SK-N-SH (cell line): Measurements from ENCODE around the gene ZFP36L1.

ENCODE experiments used
- ELF1 ChIP-seq: IDR thresholded peaks from 2 replicates; pipeline ENCODE4 v1.4.0; 2012
- POLR2AphosphoS5 ChIP-seq: IDR thresholded peaks from 2 replicates; pipeline ENCODE4 v1.6.1; 2012; ENCODE audit warnings: low read depth, low read length
- RAD21 ChIP-seq: IDR thresholded peaks from 2 replicates; pipeline ENCODE4 v1.6.1; 2012; ENCODE audit warnings: mild to moderate bottlenecking, low read length
- RFX5 ChIP-seq: IDR thresholded peaks from 2 replicates; pipeline ENCODE4 v1.6.1; 2012; ENCODE audit warnings: mild to moderate bottlenecking, improper control_type of control experiment, low read length
- SIN3A ChIP-seq: IDR thresholded peaks from 2 replicates; pipeline ENCODE4 v1.6.1; 2012; ENCODE audit warnings: low read depth, mild to moderate bottlenecking, low read length, moderate library complexity, borderline replicate concordance
- TAF1 ChIP-seq: IDR thresholded peaks from 2 replicates; pipeline ENCODE4 v1.6.1; 2012; ENCODE audit warnings: low read depth, mild to moderate bottlenecking, low read length, moderate library complexity, borderline replicate concordance
- YY1 ChIP-seq: IDR thresholded peaks from 2 replicates; pipeline ENCODE4 v1.4.0; 2012; ENCODE audit warnings: low read depth, mild to moderate bottlenecking
- TF ChIP-seq, protein P1 (sequence below): fragments of 200-600 bp; sonication (generic); IDR thresholded peaks from 2 replicates; pipeline ENCODE4 v1.6.1; 2017; ENCODE audit warnings: antibody characterized with exemption, mild to moderate bottlenecking, moderate library complexity
- TF ChIP-seq, protein P2 (sequence below): IDR thresholded peaks from 2 replicates; pipeline ENCODE4 v1.6.1; 2012; ENCODE audit warnings: mild to moderate bottlenecking, low read depth, low read length, moderate library complexity
- TF ChIP-seq, protein P3 (sequence below): IDR thresholded peaks from 2 replicates; pipeline ENCODE4 v1.4.0; 2012; ENCODE audit warnings: low read depth

DNA sequence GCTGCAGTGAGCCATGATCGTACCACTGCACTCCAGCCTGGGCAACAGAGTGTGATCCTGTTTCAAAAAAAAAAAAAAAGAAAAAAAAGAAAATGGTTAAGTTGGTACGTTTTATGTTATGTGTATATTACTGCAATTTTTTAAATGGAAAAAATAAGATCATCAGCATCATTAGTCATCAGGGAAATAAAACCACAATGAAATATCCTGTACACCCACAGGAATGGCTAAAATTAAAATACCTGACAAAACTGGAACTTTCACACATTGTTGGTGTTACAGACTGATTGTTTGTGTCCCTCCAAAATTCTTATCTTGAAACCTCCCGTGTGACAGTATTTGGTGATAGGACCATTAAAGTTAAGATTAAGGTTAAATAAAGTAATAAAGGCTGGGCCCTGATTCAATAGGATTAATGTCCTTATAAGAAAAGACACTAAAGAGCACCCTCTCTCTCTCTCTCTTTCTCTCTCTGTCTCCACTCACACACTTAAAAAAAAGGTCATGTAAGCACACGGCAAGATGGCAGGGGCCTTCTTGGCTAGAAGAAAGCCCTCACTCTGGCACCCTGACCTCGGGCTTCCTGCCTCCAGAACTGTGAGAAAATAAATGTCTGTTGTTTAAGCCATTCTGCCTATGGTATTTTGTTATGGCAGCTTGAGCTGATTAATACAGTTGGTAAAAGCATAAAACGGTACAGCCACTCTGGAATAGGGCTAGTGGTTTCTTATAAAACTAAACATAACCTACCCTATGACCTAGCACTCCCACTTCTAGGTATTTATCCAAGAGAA is 48.3 kb upstream of the ZFP36L1 start:
- TF ChIP-seq, protein P1, sequence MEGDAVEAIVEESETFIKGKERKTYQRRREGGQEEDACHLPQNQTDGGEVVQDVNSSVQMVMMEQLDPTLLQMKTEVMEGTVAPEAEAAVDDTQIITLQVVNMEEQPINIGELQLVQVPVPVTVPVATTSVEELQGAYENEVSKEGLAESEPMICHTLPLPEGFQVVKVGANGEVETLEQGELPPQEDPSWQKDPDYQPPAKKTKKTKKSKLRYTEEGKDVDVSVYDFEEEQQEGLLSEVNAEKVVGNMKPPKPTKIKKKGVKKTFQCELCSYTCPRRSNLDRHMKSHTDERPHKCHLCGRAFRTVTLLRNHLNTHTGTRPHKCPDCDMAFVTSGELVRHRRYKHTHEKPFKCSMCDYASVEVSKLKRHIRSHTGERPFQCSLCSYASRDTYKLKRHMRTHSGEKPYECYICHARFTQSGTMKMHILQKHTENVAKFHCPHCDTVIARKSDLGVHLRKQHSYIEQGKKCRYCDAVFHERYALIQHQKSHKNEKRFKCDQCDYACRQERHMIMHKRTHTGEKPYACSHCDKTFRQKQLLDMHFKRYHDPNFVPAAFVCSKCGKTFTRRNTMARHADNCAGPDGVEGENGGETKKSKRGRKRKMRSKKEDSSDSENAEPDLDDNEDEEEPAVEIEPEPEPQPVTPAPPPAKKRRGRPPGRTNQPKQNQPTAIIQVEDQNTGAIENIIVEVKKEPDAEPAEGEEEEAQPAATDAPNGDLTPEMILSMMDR = no peak
- TF ChIP-seq SIN3A (no peak), ELF1 (no peak), POLR2AphosphoS5 (no peak), YY1 (no peak), RAD21 (no peak), TAF1 (no peak), RFX5 (no peak)
- TF ChIP-seq, protein P2, sequence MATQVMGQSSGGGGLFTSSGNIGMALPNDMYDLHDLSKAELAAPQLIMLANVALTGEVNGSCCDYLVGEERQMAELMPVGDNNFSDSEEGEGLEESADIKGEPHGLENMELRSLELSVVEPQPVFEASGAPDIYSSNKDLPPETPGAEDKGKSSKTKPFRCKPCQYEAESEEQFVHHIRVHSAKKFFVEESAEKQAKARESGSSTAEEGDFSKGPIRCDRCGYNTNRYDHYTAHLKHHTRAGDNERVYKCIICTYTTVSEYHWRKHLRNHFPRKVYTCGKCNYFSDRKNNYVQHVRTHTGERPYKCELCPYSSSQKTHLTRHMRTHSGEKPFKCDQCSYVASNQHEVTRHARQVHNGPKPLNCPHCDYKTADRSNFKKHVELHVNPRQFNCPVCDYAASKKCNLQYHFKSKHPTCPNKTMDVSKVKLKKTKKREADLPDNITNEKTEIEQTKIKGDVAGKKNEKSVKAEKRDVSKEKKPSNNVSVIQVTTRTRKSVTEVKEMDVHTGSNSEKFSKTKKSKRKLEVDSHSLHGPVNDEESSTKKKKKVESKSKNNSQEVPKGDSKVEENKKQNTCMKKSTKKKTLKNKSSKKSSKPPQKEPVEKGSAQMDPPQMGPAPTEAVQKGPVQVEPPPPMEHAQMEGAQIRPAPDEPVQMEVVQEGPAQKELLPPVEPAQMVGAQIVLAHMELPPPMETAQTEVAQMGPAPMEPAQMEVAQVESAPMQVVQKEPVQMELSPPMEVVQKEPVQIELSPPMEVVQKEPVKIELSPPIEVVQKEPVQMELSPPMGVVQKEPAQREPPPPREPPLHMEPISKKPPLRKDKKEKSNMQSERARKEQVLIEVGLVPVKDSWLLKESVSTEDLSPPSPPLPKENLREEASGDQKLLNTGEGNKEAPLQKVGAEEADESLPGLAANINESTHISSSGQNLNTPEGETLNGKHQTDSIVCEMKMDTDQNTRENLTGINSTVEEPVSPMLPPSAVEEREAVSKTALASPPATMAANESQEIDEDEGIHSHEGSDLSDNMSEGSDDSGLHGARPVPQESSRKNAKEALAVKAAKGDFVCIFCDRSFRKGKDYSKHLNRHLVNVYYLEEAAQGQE = no peak
- TF ChIP-seq, protein P3, sequence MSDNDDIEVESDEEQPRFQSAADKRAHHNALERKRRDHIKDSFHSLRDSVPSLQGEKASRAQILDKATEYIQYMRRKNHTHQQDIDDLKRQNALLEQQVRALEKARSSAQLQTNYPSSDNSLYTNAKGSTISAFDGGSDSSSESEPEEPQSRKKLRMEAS = no peak
